HepG2 (cell line): ENCODE measurements around the gene FUT6. TPM values are rescaled to one million over a fixed set of nuclear protein-coding genes. Genes with fewer than 3 reads are reported as not detected.

Experiments
- AGO2 ChIP-seq: fragments of 200-400 bp; formaldehyde crosslinking; optimal IDR thresholded peaks from 2 replicates; pipeline ENCODE3; 2017; ENCODE audit warnings: mild to moderate bottlenecking, low read depth, low read length, moderate library complexity
- BORCS8-MEF2B ChIP-seq: sonication (generic); formaldehyde crosslinking; IDR thresholded peaks from 2 replicates; pipeline ENCODE4 v1.8.0; 2022; ENCODE audit warnings: mild to moderate bottlenecking, missing genetic modification reagents
- BRCA1 ChIP-seq: sonication (generic); formaldehyde crosslinking; IDR thresholded peaks from 2 replicates; pipeline ENCODE4 v1.4.0; 2020; ENCODE audit warnings: missing genetic modification reagents
- HDAC6 ChIP-seq: fragments of 200-600 bp; sonication (generic); IDR thresholded peaks from 2 replicates; pipeline ENCODE4 v1.7.0; 2017; ENCODE audit warnings: mild to moderate bottlenecking, antibody characterized with exemption, low read length, low read depth
- JUN ChIP-seq: sonication (generic); formaldehyde crosslinking; IDR thresholded peaks from 2 replicates; pipeline ENCODE4 v1.4.0; 2020; ENCODE audit warnings: mild to moderate bottlenecking, missing genetic modification reagents
- LCORL ChIP-seq, 2 experiments: fragments of 450-650 bp in 1 of 2; sonication (generic) in 1 of 2; formaldehyde crosslinking in 1 of 2; IDR thresholded peaks; 2 replicates each; pipeline versions ENCODE4 v1.5.0 to v1.6.1; 2017 to 2020; ENCODE audit warnings: antibody characterized with exemption in 1 of 2, missing genetic modification reagents in 1 of 2
- NONO ChIP-seq, 2 experiments: fragments of 450-650 bp in 1 of 2; sonication (generic) in 1 of 2; formaldehyde crosslinking in 1 of 2; IDR thresholded peaks in 1 of 2; conservative IDR thresholded peaks in 1 of 2; 2 replicates each; pipeline versions ENCODE4 v1.6.1 to v1.8.0; 2017 to 2022; ENCODE audit warnings: mild to moderate bottlenecking in 1 of 2, missing genetic modification reagents in 1 of 2, moderate library complexity in 1 of 2
- RORA ChIP-seq: sonication (generic); formaldehyde crosslinking; IDR thresholded peaks from 2 replicates; pipeline ENCODE4 v1.5.0; 2020; ENCODE audit warnings: mild to moderate bottlenecking, missing genetic modification reagents, moderate library complexity
- SRSF1 ChIP-seq: fragments of 200-400 bp; formaldehyde crosslinking; optimal IDR thresholded peaks from 2 replicates; pipeline ENCODE3; 2017; ENCODE audit warnings: mild to moderate bottlenecking, low read depth, low read length, moderate library complexity
- TAF1 ChIP-seq: sonication (generic); formaldehyde crosslinking; IDR thresholded peaks from 2 replicates; pipeline ENCODE4 v1.4.0; 2020; ENCODE audit warnings: missing genetic modification reagents
- UBTF ChIP-seq: sonication (generic); formaldehyde crosslinking; IDR thresholded peaks from 2 replicates; pipeline ENCODE4 v1.4.0; 2020; ENCODE audit warnings: mild to moderate bottlenecking, missing genetic modification reagents
- ZKSCAN5 ChIP-seq: sonication (generic); formaldehyde crosslinking; IDR thresholded peaks from 2 replicates; pipeline ENCODE4 v1.5.1; 2020; ENCODE audit warnings: mild to moderate bottlenecking, missing genetic modification reagents
- ZNF121 ChIP-seq: sonication (generic); formaldehyde crosslinking; IDR thresholded peaks from 2 replicates; pipeline ENCODE4 v1.5.0; 2020; ENCODE audit warnings: mild to moderate bottlenecking, missing genetic modification reagents
- ZNF281 ChIP-seq: sonication (generic); formaldehyde crosslinking; IDR thresholded peaks from 2 replicates; pipeline ENCODE4 v1.4.0; 2020; ENCODE audit warnings: missing genetic modification reagents, borderline replicate concordance
- ZNF367 ChIP-seq: sonication (generic); formaldehyde crosslinking; IDR thresholded peaks from 2 replicates; pipeline ENCODE4 v1.4.0; 2020; ENCODE audit warnings: missing genetic modification reagents, borderline replicate concordance
- ZNF562 ChIP-seq: sonication (generic); formaldehyde crosslinking; IDR thresholded peaks from 2 replicates; pipeline ENCODE4 v1.8.0; 2022; ENCODE audit warnings: missing genetic modification reagents, borderline replicate concordance
- ZNF7 ChIP-seq: IDR thresholded peaks from 2 replicates; pipeline ENCODE4 v1.6.1; 2016; ENCODE audit warnings: missing biosample characterization, missing genetic modification reagents
- polyA plus RNA-seq, 8 experiments: library from polyadenylated mRNA; depleted of rRNA in 3 of 8; stranded (reverse) in 7 of 8; unstranded in 1 of 8; fragments of >200 nt; fragmentation: Illumina TruSeq in 4 of 8; extraction: Trizol in 4 of 8; gene quantifications; 2 replicates each; pipeline versions ENCODE4 v1.2.1 to v1.2.3, GENCODE V29; 2011 to 2016; ENCODE audit warnings: low read depth in 4 of 8, missing spikeins in 1 of 8, mixed read lengths in 1 of 8; ENCODE audit not compliant: insufficient read depth in 1 of 8
- total RNA-seq, 5 experiments: library from RNA; depleted of rRNA; stranded (reverse); fragments of >200 nt; fragmentation: Illumina TruSeq; extraction: Trizol; gene quantifications; 2 replicates each; pipeline ENCODE4 v1.2.3, GENCODE V29; 2016; ENCODE audit warnings: low read depth in 1 of 5
- TF ChIP-seq, protein P1 (sequence below): sonication (generic); formaldehyde crosslinking; IDR thresholded peaks from 2 replicates; pipeline ENCODE4 v1.4.0; 2020; ENCODE audit warnings: missing genetic modification reagents
- TF ChIP-seq, protein P2 (sequence below): IDR thresholded peaks from 2 replicates; pipeline ENCODE4 v1.6.1; 2016; ENCODE audit warnings: control low read depth

Gene FUT6
- total and polyA plus RNA-seq, 2 of the 13 experiments (the other 11 are each of a cell fraction or from before 2014, with no cell fraction given), result 8.2 to 27.7 TPM

DNA sequence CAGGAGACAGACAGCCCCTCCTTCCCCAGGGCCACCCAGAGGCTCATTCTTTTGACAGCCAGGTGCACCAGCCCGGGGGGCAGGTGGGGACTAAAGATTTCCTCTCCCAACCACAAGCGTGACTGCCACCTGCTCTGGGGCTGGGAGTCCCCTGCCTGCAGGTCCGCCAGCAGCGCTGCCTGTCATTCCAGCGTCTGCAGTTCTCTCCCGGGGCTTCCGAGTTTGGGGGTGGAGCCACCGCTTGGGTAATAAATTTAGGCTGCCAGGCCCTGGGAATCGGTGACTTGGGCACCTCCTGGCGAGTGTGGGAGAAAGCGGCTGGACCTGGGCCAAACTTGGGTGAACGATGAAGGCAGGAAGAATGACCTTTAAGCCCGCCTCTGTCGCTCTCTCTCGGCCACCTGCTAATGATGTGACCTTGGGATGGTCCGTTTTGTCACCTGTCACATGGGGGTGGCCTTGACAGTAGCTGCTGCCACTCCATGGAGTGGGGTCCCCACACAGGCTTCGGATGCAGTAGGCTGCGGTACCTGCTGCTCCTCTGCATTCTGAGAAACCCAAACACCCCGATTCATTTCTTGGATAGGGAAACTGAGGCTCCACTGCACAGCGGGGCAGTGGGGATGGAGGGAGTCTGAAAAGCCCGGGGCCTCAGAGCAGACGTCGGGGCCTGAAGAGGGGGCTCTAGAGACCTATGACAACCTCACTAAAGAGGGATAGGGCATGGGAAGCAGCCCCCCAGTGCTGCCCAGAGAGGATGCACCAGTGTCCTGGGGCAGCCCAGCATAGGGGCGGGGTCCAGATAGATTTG lies 12.8 kb downstream of the FUT6 start (continued):
- TF ChIP-seq UBTF (CRISPR knock-in tag) (peak; percentile 53; the same call in 1 of the 2 replicates), LCORL (IDR thresholded peaks at IDR 0.05) (no peak), LCORL (CRISPR knock-in tag; IDR thresholded peaks at IDR 0.05) (peak; percentile 97), TAF1 (CRISPR knock-in tag) (no peak), BORCS8-MEF2B (0 out of 2 replicates have a peak, but pooled peaks have one; percentile 69), AGO2 (peak; percentile 50), HDAC6 (no peak), ZNF121 (CRISPR knock-in tag) (no peak), ZKSCAN5 (CRISPR knock-in tag) (no peak), JUN (CRISPR knock-in tag) (no peak), RORA (CRISPR knock-in tag) (no peak), SRSF1 (no peak), ZNF7 (CRISPR knock-in tag) (no peak), BRCA1 (CRISPR knock-in tag) (no peak), NONO (IDR thresholded peaks at IDR 0.05) (no peak), NONO (CRISPR knock-in tag; conservative IDR thresholded peaks at IDR 0.05) (peak; percentile 73), ZNF562 (CRISPR knock-in tag) (no peak), ZNF367 (CRISPR knock-in tag) (no peak), ZNF281 (CRISPR knock-in tag) (peak; percentile 45; the same call in 1 of the 2 replicates)
- TF ChIP-seq, protein P1, sequence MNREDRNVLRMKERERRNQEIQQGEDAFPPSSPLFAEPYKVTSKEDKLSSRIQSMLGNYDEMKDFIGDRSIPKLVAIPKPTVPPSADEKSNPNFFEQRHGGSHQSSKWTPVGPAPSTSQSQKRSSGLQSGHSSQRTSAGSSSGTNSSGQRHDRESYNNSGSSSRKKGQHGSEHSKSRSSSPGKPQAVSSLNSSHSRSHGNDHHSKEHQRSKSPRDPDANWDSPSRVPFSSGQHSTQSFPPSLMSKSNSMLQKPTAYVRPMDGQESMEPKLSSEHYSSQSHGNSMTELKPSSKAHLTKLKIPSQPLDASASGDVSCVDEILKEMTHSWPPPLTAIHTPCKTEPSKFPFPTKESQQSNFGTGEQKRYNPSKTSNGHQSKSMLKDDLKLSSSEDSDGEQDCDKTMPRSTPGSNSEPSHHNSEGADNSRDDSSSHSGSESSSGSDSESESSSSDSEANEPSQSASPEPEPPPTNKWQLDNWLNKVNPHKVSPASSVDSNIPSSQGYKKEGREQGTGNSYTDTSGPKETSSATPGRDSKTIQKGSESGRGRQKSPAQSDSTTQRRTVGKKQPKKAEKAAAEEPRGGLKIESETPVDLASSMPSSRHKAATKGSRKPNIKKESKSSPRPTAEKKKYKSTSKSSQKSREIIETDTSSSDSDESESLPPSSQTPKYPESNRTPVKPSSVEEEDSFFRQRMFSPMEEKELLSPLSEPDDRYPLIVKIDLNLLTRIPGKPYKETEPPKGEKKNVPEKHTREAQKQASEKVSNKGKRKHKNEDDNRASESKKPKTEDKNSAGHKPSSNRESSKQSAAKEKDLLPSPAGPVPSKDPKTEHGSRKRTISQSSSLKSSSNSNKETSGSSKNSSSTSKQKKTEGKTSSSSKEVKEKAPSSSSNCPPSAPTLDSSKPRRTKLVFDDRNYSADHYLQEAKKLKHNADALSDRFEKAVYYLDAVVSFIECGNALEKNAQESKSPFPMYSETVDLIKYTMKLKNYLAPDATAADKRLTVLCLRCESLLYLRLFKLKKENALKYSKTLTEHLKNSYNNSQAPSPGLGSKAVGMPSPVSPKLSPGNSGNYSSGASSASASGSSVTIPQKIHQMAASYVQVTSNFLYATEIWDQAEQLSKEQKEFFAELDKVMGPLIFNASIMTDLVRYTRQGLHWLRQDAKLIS (CRISPR knock-in tag), result no peak
- TF ChIP-seq, protein P2, sequence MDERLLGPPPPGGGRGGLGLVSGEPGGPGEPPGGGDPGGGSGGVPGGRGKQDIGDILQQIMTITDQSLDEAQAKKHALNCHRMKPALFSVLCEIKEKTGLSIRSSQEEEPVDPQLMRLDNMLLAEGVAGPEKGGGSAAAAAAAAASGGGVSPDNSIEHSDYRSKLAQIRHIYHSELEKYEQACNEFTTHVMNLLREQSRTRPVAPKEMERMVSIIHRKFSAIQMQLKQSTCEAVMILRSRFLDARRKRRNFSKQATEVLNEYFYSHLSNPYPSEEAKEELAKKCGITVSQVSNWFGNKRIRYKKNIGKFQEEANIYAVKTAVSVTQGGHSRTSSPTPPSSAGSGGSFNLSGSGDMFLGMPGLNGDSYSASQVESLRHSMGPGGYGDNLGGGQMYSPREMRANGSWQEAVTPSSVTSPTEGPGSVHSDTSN, result no peak
